GM12864 (cell line): ENCODE results near the gene NSL1.

Source experiments
- DNase-seq: peaks from one replicate; pipeline ENCODE4 v3.0.0-alpha.2; 2011; ENCODE audit warnings: low read depth
- H3K4me3 ChIP-seq: 2 replicates; pipeline ENCODE4 v1.5.1; 2011; ENCODE audit warnings: mild to moderate bottlenecking, low read depth, low read length, control low read depth
- CTCF ChIP-seq: IDR thresholded peaks from 2 replicates; pipeline ENCODE4 v1.5.1; 2011; ENCODE audit warnings: low read depth, mild to moderate bottlenecking, moderate library complexity, low read length, control low read depth, inconsistent platforms; ENCODE audit errors: missing control alignments

The NSL1 gene

GRCh38 chr1:212677573-212677972 lies 114.0 kb downstream of the NSL1 start:
- no peak for TF ChIP-seq CTCF
- H3K4me3 ChIP-seq = no peak overlapping the region
- DNase-seq = no peak

GRCh38 chr1:212677136-212677535 lies 114.4 kb downstream of the NSL1 start:
- peak; percentile 9 for TF ChIP-seq CTCF
- no peak overlapping the region for H3K4me3 ChIP-seq
- no peak for DNase-seq
